ENCODE measurements around the gene PC.

GRCh38 chr11:66814678-66815077, 143.5 kb downstream of the PC start:
- TF ChIP-seq CTCF (conservative IDR thresholded peaks at IDR 0.05; ENCODE audit: low read depth in 2 of 2) (no peak), ZNF331 (CRISPR knock-in tag; IDR thresholded peaks at IDR 0.05; ENCODE audit: low read depth) (no peak), EZH2 (IDR thresholded peaks at IDR 0.05; ENCODE audit: low read depth, unreplicated experiment) (no peak), POLR2AphosphoS5 (IDR thresholded peaks at IDR 0.05; ENCODE audit: low read depth) (no peak), EZH2phosphoT487 (IDR thresholded peaks at IDR 0.05; ENCODE audit: unreplicated experiment) (no peak), CREB1 (CRISPR knock-in tag; IDR thresholded peaks at IDR 0.05; ENCODE audit: low read depth) (no peak)
